ENCODE measurements around the gene APOL1.

The APOL1 gene

GRCh38 chr22:36221799-36222751 lies 30.9 kb upstream of the APOL1 start:
- TF ChIP-seq CTCF (conservative IDR thresholded peaks at IDR 0.05) = peak; percentile 92
- H3K27ac ChIP-seq = peak overlapping the region; percentile 87

DNA sequence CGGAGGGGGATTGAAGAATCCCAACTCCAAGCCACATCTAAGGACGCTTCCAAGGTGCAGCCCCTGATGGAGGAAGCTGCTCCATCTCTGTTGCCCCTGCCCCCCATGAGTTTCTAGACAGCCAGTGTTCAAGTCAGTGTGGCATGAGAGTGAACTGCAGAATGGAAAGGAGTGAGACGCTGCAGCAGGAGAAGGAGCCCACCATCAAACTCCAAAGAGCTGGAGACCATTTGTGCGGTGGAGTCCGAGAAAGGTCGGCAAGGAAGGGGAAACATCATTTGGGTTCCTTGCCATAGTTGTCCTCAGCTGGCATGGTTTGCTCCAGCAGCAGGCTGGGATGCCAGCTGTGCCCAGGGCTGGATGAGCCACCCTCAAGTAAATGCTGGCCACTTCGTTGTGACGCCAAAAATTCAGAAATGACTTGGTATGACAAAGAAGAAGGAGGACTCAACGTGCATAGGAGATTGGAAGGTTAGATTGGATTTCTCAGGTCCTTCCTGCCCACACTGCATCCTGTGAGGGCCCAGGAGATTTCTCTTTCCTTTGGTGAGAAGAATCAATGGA lies 30.0 kb upstream of the APOL1 start:
- TF ChIP-seq CTCF (conservative IDR thresholded peaks at IDR 0.05) = no peak
- no peak overlapping the region for H3K27ac ChIP-seq

GRCh38 chr22:36223504-36223903 lies 29.4 kb upstream of the APOL1 start:
- H3K27ac ChIP-seq = no peak overlapping the region
- no peak for TF ChIP-seq CTCF (conservative IDR thresholded peaks at IDR 0.05)

GRCh38 chr22:36224245-36224644 lies 28.7 kb upstream of the APOL1 start:
- no peak overlapping the region for H3K27ac ChIP-seq
- TF ChIP-seq CTCF (conservative IDR thresholded peaks at IDR 0.05) = no peak

DNA sequence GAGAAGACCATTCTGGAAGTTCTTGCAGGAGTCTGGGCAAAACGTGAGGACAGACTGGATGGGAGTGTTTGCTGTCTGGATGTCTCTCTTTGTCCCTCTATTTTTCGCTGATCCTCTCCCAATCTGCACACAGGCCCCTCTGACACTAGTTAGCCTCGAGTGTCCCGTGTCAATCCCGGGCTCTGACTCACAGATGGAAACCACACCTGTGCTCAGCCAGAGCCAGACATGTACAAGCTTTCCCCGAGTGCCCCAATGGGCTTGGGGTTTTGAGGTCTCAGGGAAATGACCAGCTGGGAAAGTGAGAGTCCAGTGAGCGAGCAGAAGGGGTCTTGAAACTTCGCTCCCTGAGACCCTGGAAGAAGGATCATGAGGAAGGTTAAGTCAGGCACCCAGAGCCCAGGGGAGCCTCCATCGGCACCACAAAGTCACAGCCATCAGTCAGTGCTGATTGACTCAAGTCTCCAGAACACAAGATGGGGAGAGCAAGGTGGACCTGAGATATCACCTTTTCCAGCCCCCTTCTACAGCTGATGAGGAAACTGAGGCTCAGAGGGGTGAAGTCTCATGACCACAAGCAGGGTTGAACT lies 27.5 kb upstream of the APOL1 start:
- TF ChIP-seq CTCF (conservative IDR thresholded peaks at IDR 0.05) = no peak
- H3K27ac ChIP-seq = no peak overlapping the region

DNA sequence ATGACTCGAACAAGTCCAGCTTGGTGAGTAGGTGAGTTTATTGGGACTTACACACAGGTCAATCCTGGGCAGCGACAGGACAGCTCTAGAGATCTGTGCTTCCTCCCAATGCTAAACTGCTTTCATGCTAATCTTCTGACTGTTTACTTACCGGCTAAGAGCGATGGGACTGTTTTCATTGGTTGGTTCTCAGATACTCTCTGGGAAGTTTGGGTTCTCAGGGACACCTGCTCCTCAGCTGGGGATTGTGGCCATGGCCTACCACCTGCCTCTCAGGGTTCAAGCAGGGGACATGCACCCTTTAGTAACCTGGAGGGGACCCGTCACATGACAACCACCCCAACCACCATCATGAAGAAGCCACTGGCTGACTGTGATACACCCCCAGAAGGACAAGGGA lies 26.7 kb upstream of the APOL1 start:
- TF ChIP-seq CTCF (conservative IDR thresholded peaks at IDR 0.05) = no peak
- no peak overlapping the region for H3K27ac ChIP-seq

GRCh38 chr22:36227396-36227795 lies 25.5 kb upstream of the APOL1 start:
- no peak for TF ChIP-seq CTCF (conservative IDR thresholded peaks at IDR 0.05)
- H3K27ac ChIP-seq = no peak overlapping the region

Measured in VCaP (cell line).